Thyroid gland (tissue), 4 donors: Measurements from ENCODE around the gene EEFSEC. TPM values are rescaled to one million over a fixed set of nuclear protein-coding genes. Genes with fewer than 3 reads are reported as not detected.

Experiments
- DNase-seq, 2 donors: peaks; one replicate each; pipeline ENCODE4 v3.0.0-alpha.2; 2019
- H3K27ac ChIP-seq, 3 donors: fragments of 200-600 bp; sonication (generic); 1 replicate in 2 of 3; 2 replicates in 1 of 3; pipeline ENCODE4 v1.5.1; 2016 to 2019; ENCODE audit warnings: mild to moderate bottlenecking in 1 of 3, moderate library complexity in 1 of 3
- H3K27me3 ChIP-seq: fragments of 200-600 bp; sonication (generic); one replicate; pipeline ENCODE4 v1.5.1; 2019
- H3K36me3 ChIP-seq, 2 donors: fragments of 200-600 bp; sonication (generic); one replicate each; pipeline ENCODE4 v1.5.1; 2016 to 2019
- H3K4me1 ChIP-seq, 2 donors: fragments of 200-600 bp; sonication (generic); one replicate each; pipeline ENCODE4 v1.5.1; 2017 to 2019
- H3K4me3 ChIP-seq, 3 donors: fragments of 200-600 bp; sonication (generic); replicated peaks in 1 of 3; 1 replicate in 2 of 3; 2 replicates in 1 of 3; pipeline ENCODE4 v1.5.1; 2016; ENCODE audit warnings: mild to moderate bottlenecking in 1 of 3
- H3K9me3 ChIP-seq: fragments of 200-600 bp; sonication (generic); one replicate; pipeline ENCODE4 v1.5.1; 2017
- POLR2A ChIP-seq, 2 donors: fragments of 450-650 bp; IDR thresholded peaks; one replicate each; pipeline ENCODE4 v1.6.1; 2017; ENCODE audit warnings: antibody characterized with exemption in 2 of 2, mild to moderate bottlenecking in 2 of 2, moderate library complexity in 1 of 2
- WGBS, 2 donors: methylation state at CpG; one replicate each; pipeline ENCODE4 v1.1.5; 2017; 5-methylcytosine and 5-hydroxymethylcytosine counted together
- intact Hi-C: fragments of 100-400 bp; cut with DNase I; formaldehyde crosslinking; loops from one replicate; pipeline ENCODE4 v1.15.1; 2023
- total RNA-seq, 4 donors: library from RNA; depleted of rRNA; stranded (reverse); fragments of >200 nt; gene quantifications; one replicate each; pipeline ENCODE4 v1.2.3, GENCODE V29; 2016
- TF ChIP-seq, protein P1 (sequence below), 6 experiments: fragments of 200-600 bp in 3 of 6; fragments of 450-650 bp in 3 of 6; sonication (generic) in 3 of 6; IDR thresholded peaks; one replicate each; pipeline ENCODE4 v1.5.1; 2016 to 2019; ENCODE audit warnings: antibody characterized with exemption in 6 of 6, mild to moderate bottlenecking in 2 of 6, inconsistent platforms in 1 of 6, moderate library complexity in 1 of 6

EEFSEC gene
- total RNA-seq, 4 donors from 2014 or later, result 13.3 to 26.6 (median 21.7) TPM

DNA sequence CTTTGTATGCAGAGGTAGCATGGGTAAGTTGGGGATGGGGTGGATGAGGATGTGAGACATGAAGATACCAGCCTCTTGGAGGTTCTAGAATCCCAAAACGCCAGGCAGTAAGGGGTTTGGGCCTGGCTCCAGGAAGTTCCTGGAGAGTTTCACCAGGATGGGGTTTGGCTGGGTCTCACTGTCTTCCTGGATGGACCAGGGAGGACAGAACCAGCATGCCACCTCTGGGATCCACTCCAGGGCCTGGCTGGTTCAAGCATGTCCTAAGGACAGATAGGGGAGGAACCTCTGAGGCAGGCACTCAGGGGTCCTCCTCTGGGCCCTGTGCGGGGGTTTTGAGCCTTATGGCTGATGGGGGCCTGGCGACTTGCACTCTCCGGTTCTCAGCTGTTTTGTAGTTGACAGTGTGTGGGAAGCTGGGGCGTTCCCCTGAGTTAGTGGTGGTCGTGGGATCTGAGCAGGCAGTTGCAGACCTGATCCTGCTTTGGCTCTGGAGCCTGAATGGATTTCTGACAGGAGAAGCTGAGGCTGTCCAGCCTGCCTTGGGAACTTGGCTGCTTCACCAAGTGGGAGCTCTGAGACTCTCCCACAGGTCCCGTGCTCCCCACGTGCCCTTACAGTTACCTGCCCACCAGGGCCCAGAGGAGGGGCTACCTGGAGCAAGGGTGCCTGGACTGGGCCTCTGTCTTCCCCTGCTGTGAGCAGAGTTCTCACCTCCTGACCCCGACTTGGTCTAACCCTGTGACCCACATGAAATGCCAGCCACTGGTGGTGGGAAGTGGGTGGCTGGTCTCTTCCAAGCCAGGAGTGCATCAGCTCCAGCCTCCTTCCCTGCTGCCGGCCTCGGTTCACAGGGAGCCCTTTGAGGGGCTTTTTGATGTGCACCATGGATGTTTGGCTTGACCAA is 128.4 kb downstream of the EEFSEC start:
- no peaks in the 10 kb centered on the region for H3K36me3 ChIP-seq
- peaks cover 41 to 55% of the 10 kb centered on the region in 2 donors for H3K4me1 ChIP-seq
- peak; percentile 29 to 35 for DNase-seq
- 48 to 72% methylated on average over 6 to 9 of the region's 11 CpGs for WGBS, 2 donors
- H3K27me3 ChIP-seq, result no peaks in the 10 kb centered on the region
- no peak for TF ChIP-seq POLR2A (IDR thresholded peaks at IDR 0.05)
- TF ChIP-seq, protein P1, sequence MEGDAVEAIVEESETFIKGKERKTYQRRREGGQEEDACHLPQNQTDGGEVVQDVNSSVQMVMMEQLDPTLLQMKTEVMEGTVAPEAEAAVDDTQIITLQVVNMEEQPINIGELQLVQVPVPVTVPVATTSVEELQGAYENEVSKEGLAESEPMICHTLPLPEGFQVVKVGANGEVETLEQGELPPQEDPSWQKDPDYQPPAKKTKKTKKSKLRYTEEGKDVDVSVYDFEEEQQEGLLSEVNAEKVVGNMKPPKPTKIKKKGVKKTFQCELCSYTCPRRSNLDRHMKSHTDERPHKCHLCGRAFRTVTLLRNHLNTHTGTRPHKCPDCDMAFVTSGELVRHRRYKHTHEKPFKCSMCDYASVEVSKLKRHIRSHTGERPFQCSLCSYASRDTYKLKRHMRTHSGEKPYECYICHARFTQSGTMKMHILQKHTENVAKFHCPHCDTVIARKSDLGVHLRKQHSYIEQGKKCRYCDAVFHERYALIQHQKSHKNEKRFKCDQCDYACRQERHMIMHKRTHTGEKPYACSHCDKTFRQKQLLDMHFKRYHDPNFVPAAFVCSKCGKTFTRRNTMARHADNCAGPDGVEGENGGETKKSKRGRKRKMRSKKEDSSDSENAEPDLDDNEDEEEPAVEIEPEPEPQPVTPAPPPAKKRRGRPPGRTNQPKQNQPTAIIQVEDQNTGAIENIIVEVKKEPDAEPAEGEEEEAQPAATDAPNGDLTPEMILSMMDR (IDR thresholded peaks at IDR 0.05), result no peak
- H3K4me3 ChIP-seq, result no peak overlapping the region
- H3K9me3 ChIP-seq, result no peaks in the 10 kb centered on the region
- H3K27ac ChIP-seq, result peak overlapping the region; percentile 53 to 85 (median 82)
- intact Hi-C loops, result no loop called here

DNA sequence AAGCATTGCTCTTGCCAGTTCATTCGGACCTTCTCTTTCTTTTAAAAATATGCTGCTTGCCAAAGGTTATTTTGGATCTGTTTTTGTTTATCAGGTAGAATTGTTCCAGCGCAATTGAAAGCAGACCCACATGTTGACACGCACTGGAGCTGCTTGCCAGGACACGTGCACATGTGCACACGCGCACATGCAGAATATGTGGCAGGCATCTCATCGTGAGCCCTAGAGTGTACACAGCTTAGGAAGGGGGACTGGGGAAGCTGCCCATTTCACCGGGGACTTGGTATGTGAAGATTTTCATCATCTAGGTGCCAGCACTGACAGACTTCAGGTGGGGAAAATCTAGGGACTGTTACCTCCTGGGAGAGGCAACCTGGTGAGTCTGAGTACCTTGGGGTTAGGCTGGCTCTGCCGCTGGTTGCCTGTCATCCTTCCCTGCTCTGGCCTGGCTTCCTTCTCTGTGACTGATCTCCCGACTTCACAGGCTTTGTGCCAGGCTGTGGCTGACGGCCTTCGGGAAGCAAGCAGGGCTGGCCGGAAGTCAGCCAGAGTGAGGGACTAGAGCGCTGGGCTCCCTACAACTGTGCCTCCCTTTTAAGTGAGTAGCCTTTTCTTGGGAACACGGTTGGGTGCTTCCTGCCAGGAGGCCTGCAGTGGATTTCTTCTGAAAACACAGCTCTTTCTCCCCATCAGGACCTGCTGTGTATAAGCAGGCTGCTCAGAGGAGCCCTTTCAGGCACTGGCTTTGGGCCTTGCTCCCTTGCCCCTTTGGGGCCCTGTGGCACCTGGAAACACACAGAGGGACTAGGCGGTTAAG is 129.3 kb downstream of the EEFSEC start:
- no peaks in the 10 kb centered on the region for H3K9me3 ChIP-seq
- peak overlapping the region; percentile 62 to 85 (median 82) for H3K27ac ChIP-seq
- H3K27me3 ChIP-seq, result no peaks in the 10 kb centered on the region
- H3K4me3 ChIP-seq, result no peak overlapping the region
- peak; percentile 86 to 90 for DNase-seq
- WGBS, 2 donors, result 21 to 24% methylated on average over 10 to 15 of the region's 16 CpGs
- no peaks in the 10 kb centered on the region for H3K36me3 ChIP-seq
- intact Hi-C loops, result no loop called here
- H3K4me1 ChIP-seq, result peaks cover 33 to 46% of the 10 kb centered on the region in 2 donors
- TF ChIP-seq, protein P1 (IDR thresholded peaks at IDR 0.05), result no peak
- TF ChIP-seq POLR2A (IDR thresholded peaks at IDR 0.05), result no peak

DNA sequence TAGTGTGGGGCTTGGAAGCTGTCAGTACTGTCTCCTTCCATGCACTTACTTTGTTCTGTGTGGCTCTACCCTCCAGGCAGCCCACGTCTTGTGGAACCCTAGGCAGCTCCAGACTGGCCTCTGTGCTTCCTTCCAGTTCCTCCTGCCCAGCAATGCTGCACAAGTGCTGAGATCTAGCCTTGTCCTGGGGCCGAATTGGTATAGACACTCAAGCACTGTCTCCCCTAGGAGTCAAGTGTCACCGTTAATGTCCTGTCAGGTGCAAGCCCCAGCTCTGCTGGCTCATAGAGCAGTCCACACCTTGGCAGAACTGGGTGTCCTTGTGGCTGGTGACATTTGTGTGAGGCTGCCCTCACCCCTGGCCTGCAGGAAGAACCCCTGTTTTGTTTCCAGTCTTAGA is 130.1 kb downstream of the EEFSEC start:
- H3K4me3 ChIP-seq, result no peak overlapping the region
- no peaks in the 10 kb centered on the region for H3K36me3 ChIP-seq
- peak overlapping the region; percentile 62 to 85 (median 82) for H3K27ac ChIP-seq
- no peaks in the 10 kb centered on the region for H3K9me3 ChIP-seq
- intact Hi-C loops, result no loop called here
- H3K27me3 ChIP-seq, result no peaks in the 10 kb centered on the region
- TF ChIP-seq, protein P1 (IDR thresholded peaks at IDR 0.05), result no peak
- no peak for TF ChIP-seq POLR2A (IDR thresholded peaks at IDR 0.05)
- peaks cover 24 to 38% of the 10 kb centered on the region in 2 donors for H3K4me1 ChIP-seq
- 73 to 74% methylated on average over 3 of the region's 3 CpGs for WGBS, 2 donors
- DNase-seq, result no peak

DNA sequence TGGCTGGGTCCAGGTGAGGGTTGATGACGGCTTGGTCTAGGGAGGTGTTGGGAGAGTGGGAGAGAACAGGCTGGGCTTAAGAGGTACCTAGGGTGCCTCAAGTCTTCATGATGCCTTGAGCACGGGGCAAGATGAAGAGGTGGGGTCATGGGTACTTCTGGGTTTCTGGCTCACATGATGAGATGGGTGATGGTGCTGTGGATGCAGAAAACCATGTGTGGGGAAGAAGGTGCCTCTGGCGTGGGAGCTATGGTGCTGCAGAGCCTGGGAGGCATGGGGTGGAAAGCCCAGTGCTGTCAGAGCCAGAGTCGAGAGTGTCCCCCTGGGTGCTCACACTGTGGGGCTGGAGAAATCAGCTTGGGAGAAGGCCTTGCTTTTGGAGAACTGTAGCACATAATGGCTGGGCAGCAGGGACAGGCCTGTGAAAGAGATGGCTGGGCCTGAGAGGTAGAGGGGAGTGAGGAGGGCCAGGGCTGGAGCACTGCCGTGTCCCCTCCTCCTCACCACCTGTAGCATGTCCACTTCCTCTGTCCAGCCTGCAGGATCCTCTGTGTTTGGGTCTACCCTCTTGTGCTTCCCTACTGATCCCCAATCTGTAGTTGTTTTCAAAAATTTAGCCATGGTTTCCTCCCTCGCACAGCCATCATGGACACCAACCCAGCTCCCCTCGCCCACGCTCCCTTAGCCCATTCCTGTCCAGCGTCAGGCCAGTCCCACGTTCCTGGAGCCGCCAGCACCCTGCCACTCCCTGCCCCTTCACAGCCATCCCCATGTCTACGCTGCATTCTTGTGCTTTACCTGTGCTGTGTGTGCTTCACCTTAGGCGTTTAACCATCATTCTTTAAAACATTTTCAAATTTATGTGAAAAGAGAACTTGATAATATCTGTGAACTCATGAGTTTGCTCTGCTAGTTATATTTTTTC is 132.0 kb downstream of the EEFSEC start:
- 95 to 96% methylated on average over 13 of the region's 13 CpGs for WGBS, 2 donors

More for the DNA sequence above, 132.0 kb downstream of the EEFSEC start:
- intact Hi-C loops, result no loop called here
- Histone ChIP-seq H3K27me3 (no peaks in the 10 kb centered on the region), H3K9me3 (no peaks in the 10 kb centered on the region), H3K4me3 (no peak overlapping the region), H3K36me3 (no peaks in the 10 kb centered on the region), H3K4me1 (peaks cover 20 to 26% of the 10 kb centered on the region in 2 donors), H3K27ac (no peak overlapping the region)
- no peak for DNase-seq
- TF ChIP-seq, protein P1 (IDR thresholded peaks at IDR 0.05), result no peak
- no peak for TF ChIP-seq POLR2A (IDR thresholded peaks at IDR 0.05)
